HG02840 (cell line): ENCODE results near the gene ABCA6.
"Not testable (repeated sequence)": the region's sequence is repeated elsewhere in the genome, so short reads cannot be mapped to it uniquely, and the experiment has no call there.

Source experiments
- ATAC-seq: cut with Tn5 transposase; IDR thresholded peaks from one replicate; pipeline ENCODE4 v1.9.1; 2021; ENCODE audit warnings: mild to moderate bottlenecking, moderate library complexity, moderate number of reproducible peaks; ENCODE audit not compliant: unreplicated experiment, low FRiP score

The ABCA6 gene

GRCh38 chr17:69082696-69083095 is 59.0 kb downstream of the ABCA6 start:
- ATAC-seq: no peak

- ATAC-seq: no peak
These were observed 62.8 kb downstream of the ABCA6 start for GRCh38 chr17:69078864-69079263.

- no peak for ATAC-seq
These were observed 65.9 kb downstream of the ABCA6 start for GRCh38 chr17:69075823-69076222.

GRCh38 chr17:69073392-69073791 is 68.3 kb downstream of the ABCA6 start:
- not testable (repeated sequence) for ATAC-seq

- ATAC-seq: not testable (repeated sequence)
These were observed 68.9 kb downstream of the ABCA6 start for GRCh38 chr17:69072803-69073256.

GRCh38 chr17:69071233-69071586 is 70.5 kb downstream of the ABCA6 start:
- not testable (repeated sequence) for ATAC-seq

- ATAC-seq: not testable (repeated sequence)
These were observed 71.1 kb downstream of the ABCA6 start for GRCh38 chr17:69070378-69071232.

GRCh38 chr17:69069226-69069750 is 72.4 kb downstream of the ABCA6 start:
- no peak for ATAC-seq

GRCh38 chr17:69067274-69068047 is 74.2 kb downstream of the ABCA6 start:
- ATAC-seq: no peak

GRCh38 chr17:69066482-69066881 is 75.2 kb downstream of the ABCA6 start:
- ATAC-seq: no peak

GRCh38 chr17:69065113-69065512 is 76.6 kb downstream of the ABCA6 start:
- no peak for ATAC-seq

GRCh38 chr17:69064476-69064875 is 77.2 kb downstream of the ABCA6 start:
- ATAC-seq: no peak

GRCh38 chr17:69064001-69064400 is 77.7 kb downstream of the ABCA6 start:
- ATAC-seq: no peak

GRCh38 chr17:69062860-69063581 is 78.7 kb downstream of the ABCA6 start:
- no peak for ATAC-seq

- ATAC-seq: no peak
These were observed 79.8 kb downstream of the ABCA6 start for GRCh38 chr17:69061721-69062556.

- no peak for ATAC-seq
These were observed 80.9 kb downstream of the ABCA6 start, which contains the start of gene ABCA9 for GRCh38 chr17:69060822-69061221. Gene ABCA9 (minus strand): TSS chr17:69060927. CDS start chr17:69051126, 9,801 bp downstream.

- no peak for ATAC-seq
These were observed 82.1 kb downstream of the ABCA6 start for GRCh38 chr17:69059458-69060175.

- no peak for ATAC-seq
These were observed 83.5 kb downstream of the ABCA6 start for GRCh38 chr17:69058165-69058564.

- ATAC-seq: no peak
These were observed 84.4 kb downstream of the ABCA6 start for GRCh38 chr17:69057280-69057679.
